MM.1S (cell line): Measurements from ENCODE around the gene GORAB.

Experiments
- CTCF ChIP-seq: fragments of 300-600 bp; sonication (generic); IDR thresholded peaks from 2 replicates; pipeline ENCODE4 v1.5.1; 2016; ENCODE audit warnings: antibody characterized with exemption, low read length, mixed read lengths
- EZH2 ChIP-seq: fragments of 300-600 bp; sonication (generic); optimal IDR thresholded peaks from 2 replicates; pipeline ENCODE3; 2017; ENCODE audit warnings: low read depth, mild to moderate bottlenecking, antibody characterized with exemption, low read length, mixed read lengths
- EZH2phosphoT487 ChIP-seq: fragments of 300-600 bp; sonication (generic); IDR thresholded peaks from 2 replicates; pipeline ENCODE4 v1.6.1; 2018; ENCODE audit warnings: antibody characterized with exemption, low read length

GRCh38 chr1:170545476-170545875, 13.5 kb downstream of the GORAB start:
- no peak for TF ChIP-seq CTCF
- no peak for TF ChIP-seq EZH2
- no peak for TF ChIP-seq EZH2phosphoT487
